ENCODE results near the gene MYBPH. TPM values are rescaled to one million over a fixed set of nuclear protein-coding genes. Genes with fewer than 3 reads are reported as not detected.

MYBPH gene
- total and polyA plus RNA-seq, 10 of the 15 experiments (the other 5 are each of a cell fraction or from before 2014, with no cell fraction given), result 0.06 to 0.10 TPM; not detected in 8

DNA sequence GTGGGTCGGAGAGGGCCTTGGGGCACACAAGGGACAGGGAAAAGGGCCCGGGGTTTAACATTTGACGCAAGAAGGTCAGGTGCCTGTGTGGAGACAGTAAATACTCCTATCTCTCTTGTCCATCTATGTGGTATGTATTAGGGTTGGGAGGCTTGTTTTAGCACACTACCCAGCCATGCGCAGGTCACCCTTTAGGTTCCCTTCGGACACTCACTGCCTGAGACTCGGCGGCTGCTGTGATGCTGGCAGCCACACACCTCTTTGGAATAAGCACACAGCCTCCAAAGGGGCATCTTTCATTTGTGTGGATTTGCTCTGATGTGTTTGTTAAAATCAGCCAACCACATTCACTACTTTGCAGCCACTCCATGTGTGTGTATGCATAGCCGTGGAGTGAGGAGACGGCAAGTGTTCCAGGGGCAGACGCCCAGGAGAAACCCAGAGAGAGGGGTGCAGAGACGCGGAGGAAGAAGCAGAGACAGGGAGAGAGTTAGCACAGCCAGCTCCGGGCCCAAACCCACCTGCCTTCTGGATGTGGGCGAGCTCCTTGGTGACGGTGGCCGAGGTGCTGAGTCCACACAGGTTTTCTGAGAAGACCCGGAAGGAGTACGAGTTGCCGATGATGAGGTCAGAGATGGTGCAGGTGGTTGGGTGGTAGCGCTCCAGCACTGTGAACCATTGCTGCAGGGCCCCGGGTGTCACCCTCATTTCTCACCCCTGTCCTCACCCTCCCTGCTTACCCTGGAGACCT lies 5.7 kb downstream of the MYBPH start:
- ChIA-PET CTCF (interaction anchor here (0.6 to 8.0 kb wide), 4 partner anchors 12 to 188 kb away, joined by 3 to 114 read pairs (median 10); no protein-coding TSS in a partner anchor), SMC1A (ENCODE audit: uncharacterized antibody, unreplicated experiment) (interaction anchor here (0.9 kb wide), 1 partner anchor 45 kb away, joined by 4 read pairs; no protein-coding TSS in a partner anchor), RAD21 (ENCODE audit: unreplicated experiment) (interaction anchor here (4.6 kb wide), 1 partner anchor 46 kb away, joined by 61 read pairs; no protein-coding TSS in a partner anchor), POLR2A (no interaction called here)
- WGBS (ENCODE audit: insufficient coverage, insufficient replicate concordance, low lambda C conversion rate, missing lambda C conversion rate), result 54% methylated on average over 21 of the region's 21 CpGs
- TF ChIP-seq, protein P1, sequence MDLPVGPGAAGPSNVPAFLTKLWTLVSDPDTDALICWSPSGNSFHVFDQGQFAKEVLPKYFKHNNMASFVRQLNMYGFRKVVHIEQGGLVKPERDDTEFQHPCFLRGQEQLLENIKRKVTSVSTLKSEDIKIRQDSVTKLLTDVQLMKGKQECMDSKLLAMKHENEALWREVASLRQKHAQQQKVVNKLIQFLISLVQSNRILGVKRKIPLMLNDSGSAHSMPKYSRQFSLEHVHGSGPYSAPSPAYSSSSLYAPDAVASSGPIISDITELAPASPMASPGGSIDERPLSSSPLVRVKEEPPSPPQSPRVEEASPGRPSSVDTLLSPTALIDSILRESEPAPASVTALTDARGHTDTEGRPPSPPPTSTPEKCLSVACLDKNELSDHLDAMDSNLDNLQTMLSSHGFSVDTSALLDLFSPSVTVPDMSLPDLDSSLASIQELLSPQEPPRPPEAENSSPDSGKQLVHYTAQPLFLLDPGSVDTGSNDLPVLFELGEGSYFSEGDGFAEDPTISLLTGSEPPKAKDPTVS (IDR thresholded peaks at IDR 0.05; ENCODE audit: low read depth, low read length), result no peak
- TF ChIP-seq SIX5 (IDR thresholded peaks at IDR 0.05; ENCODE audit: low read depth, low read length, severe bottlenecking) (no peak), IKZF2 (IDR thresholded peaks at IDR 0.05) (no peak), MTA2 (IDR thresholded peaks at IDR 0.05; ENCODE audit: low read depth) (no peak), GATAD2B (conservative IDR thresholded peaks at IDR 0.05; ENCODE audit: low read depth) (no peak)
- TF ChIP-seq, protein P2, sequence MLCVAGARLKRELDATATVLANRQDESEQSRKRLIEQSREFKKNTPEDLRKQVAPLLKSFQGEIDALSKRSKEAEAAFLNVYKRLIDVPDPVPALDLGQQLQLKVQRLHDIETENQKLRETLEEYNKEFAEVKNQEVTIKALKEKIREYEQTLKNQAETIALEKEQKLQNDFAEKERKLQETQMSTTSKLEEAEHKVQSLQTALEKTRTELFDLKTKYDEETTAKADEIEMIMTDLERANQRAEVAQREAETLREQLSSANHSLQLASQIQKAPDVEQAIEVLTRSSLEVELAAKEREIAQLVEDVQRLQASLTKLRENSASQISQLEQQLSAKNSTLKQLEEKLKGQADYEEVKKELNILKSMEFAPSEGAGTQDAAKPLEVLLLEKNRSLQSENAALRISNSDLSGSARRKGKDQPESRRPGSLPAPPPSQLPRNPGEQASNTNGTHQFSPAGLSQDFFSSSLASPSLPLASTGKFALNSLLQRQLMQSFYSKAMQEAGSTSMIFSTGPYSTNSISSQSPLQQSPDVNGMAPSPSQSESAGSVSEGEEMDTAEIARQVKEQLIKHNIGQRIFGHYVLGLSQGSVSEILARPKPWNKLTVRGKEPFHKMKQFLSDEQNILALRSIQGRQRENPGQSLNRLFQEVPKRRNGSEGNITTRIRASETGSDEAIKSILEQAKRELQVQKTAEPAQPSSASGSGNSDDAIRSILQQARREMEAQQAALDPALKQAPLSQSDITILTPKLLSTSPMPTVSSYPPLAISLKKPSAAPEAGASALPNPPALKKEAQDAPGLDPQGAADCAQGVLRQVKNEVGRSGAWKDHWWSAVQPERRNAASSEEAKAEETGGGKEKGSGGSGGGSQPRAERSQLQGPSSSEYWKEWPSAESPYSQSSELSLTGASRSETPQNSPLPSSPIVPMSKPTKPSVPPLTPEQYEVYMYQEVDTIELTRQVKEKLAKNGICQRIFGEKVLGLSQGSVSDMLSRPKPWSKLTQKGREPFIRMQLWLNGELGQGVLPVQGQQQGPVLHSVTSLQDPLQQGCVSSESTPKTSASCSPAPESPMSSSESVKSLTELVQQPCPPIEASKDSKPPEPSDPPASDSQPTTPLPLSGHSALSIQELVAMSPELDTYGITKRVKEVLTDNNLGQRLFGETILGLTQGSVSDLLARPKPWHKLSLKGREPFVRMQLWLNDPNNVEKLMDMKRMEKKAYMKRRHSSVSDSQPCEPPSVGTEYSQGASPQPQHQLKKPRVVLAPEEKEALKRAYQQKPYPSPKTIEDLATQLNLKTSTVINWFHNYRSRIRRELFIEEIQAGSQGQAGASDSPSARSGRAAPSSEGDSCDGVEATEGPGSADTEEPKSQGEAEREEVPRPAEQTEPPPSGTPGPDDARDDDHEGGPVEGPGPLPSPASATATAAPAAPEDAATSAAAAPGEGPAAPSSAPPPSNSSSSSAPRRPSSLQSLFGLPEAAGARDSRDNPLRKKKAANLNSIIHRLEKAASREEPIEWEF (IDR thresholded peaks at IDR 0.05; ENCODE audit: insufficient replicate concordance, low read depth, low read length), result no peak
- TF ChIP-seq, protein P3, sequence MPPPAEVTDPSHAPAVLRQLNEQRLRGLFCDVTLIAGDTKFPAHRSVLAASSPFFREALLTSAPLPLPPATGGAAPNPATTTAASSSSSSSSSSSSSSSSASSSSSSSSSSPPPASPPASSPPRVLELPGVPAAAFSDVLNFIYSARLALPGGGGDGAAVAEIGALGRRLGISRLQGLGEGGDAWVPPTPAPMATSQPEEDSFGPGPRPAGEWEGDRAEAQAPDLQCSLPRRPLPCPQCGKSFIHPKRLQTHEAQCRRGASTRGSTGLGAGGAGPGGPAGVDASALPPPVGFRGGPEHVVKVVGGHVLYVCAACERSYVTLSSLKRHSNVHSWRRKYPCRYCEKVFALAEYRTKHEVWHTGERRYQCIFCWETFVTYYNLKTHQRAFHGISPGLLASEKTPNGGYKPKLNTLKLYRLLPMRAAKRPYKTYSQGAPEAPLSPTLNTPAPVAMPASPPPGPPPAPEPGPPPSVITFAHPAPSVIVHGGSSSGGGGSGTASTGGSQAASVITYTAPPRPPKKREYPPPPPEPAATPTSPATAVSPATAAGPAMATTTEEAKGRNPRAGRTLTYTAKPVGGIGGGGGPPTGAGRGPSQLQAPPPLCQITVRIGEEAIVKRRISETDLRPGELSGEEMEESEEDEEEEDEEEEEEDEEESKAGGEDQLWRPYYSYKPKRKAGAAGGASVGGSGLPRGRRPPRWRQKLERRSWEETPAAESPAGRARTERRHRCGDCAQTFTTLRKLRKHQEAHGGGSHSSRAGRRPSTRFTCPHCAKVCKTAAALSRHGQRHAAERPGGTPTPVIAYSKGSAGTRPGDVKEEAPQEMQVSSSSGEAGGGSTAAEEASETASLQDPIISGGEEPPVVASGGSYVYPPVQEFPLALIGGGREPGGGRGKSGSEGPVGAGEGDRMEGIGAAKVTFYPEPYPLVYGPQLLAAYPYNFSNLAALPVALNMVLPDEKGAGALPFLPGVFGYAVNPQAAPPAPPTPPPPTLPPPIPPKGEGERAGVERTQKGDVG (CRISPR knock-in tag; IDR thresholded peaks at IDR 0.05), result no peak
- TF ChIP-seq, protein P4, sequence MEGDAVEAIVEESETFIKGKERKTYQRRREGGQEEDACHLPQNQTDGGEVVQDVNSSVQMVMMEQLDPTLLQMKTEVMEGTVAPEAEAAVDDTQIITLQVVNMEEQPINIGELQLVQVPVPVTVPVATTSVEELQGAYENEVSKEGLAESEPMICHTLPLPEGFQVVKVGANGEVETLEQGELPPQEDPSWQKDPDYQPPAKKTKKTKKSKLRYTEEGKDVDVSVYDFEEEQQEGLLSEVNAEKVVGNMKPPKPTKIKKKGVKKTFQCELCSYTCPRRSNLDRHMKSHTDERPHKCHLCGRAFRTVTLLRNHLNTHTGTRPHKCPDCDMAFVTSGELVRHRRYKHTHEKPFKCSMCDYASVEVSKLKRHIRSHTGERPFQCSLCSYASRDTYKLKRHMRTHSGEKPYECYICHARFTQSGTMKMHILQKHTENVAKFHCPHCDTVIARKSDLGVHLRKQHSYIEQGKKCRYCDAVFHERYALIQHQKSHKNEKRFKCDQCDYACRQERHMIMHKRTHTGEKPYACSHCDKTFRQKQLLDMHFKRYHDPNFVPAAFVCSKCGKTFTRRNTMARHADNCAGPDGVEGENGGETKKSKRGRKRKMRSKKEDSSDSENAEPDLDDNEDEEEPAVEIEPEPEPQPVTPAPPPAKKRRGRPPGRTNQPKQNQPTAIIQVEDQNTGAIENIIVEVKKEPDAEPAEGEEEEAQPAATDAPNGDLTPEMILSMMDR (IDR thresholded peaks at IDR 0.05 in 2 of 3, conservative IDR thresholded peaks at IDR 0.05 in 1 of 3; ENCODE audit: control insufficient read depth in 2 of 3, extremely low read depth in 1 of 3, insufficient read depth in 1 of 3, low read depth in 3 of 3, low read length in 3 of 3), result no peak
- no TSS peak for BruUV-seq (replicated peaks)
- no peak for FAIRE-seq
- in situ Hi-C loops (cut with MboI) (no loop called here), intact Hi-C loops (cut with micrococcal nuclease; ENCODE audit: unreplicated experiment) (loop anchor here (5.0 kb wide), 2 partner anchors 53 to 97 kb away; no protein-coding TSS in a partner anchor)
- no peak overlapping the region for H3K4me3 ChIP-seq
- H2AFZ ChIP-seq (ENCODE audit: control insufficient read depth, low read depth, low read length), result no peak overlapping the region
- peaks cover 4% of the 10 kb centered on the region; the same call in 1 of the 2 replicates for H3K4me1 ChIP-seq (ENCODE audit: control insufficient read depth, insufficient read depth, low read length)
- no peak overlapping the region for H3K4me2 ChIP-seq (ENCODE audit: control insufficient read depth, insufficient read depth)
- DNase-seq (ENCODE audit: low read depth, low spot score), result no peak
- H3K79me2 ChIP-seq (ENCODE audit: control insufficient read depth, insufficient read depth, low read length), result no peaks in the 10 kb centered on the region
- H3K9me3 ChIP-seq (replicated peaks; ENCODE audit: control insufficient read depth, insufficient read depth, low read length), result no peaks in the 10 kb centered on the region
- no peak overlapping the region for H3K27ac ChIP-seq (ENCODE audit: control insufficient read depth, insufficient read depth)
- no peaks in the 10 kb centered on the region for H4K20me1 ChIP-seq (ENCODE audit: control insufficient read depth, insufficient read depth)
- no peaks in the 10 kb centered on the region; a peak in 1 of 4 replicates for H3K27me3 ChIP-seq (replicated peaks in 1 of 2; ENCODE audit: control insufficient read depth in 2 of 2, insufficient read depth in 2 of 2, low read length in 1 of 2)
- H3K36me3 ChIP-seq (ENCODE audit: control insufficient read depth in 2 of 2, insufficient read depth in 2 of 2, low read length in 1 of 2), result no peaks in the 10 kb centered on the region
- ATAC-seq, result no peak
- no peak overlapping the region for H3K9ac ChIP-seq (ENCODE audit: control insufficient read depth, insufficient read depth, low read length)
